Subcutaneous adipose tissue (tissue), 4 donors: ENCODE results near the gene ZBTB46. TPM values are rescaled to one million over a fixed set of nuclear protein-coding genes. Genes with fewer than 3 reads are reported as not detected.

Experiments
- total RNA-seq, 4 donors: library from RNA; depleted of rRNA; stranded (reverse); fragments of >200 nt; gene quantifications; one replicate each; pipeline ENCODE4 v1.1.0, GENCODE V29; 2016
- TF ChIP-seq, protein P1 (sequence below): fragments of 450-650 bp; IDR thresholded peaks from one replicate; pipeline ENCODE4 v1.5.1; 2016; ENCODE audit warnings: low read depth, mild to moderate bottlenecking, control low read depth, antibody characterized with exemption, moderate library complexity

ZBTB46 gene
- total RNA-seq, 4 donors from 2014 or later = 5.7 to 45.2 (median 7.4) TPM

DNA sequence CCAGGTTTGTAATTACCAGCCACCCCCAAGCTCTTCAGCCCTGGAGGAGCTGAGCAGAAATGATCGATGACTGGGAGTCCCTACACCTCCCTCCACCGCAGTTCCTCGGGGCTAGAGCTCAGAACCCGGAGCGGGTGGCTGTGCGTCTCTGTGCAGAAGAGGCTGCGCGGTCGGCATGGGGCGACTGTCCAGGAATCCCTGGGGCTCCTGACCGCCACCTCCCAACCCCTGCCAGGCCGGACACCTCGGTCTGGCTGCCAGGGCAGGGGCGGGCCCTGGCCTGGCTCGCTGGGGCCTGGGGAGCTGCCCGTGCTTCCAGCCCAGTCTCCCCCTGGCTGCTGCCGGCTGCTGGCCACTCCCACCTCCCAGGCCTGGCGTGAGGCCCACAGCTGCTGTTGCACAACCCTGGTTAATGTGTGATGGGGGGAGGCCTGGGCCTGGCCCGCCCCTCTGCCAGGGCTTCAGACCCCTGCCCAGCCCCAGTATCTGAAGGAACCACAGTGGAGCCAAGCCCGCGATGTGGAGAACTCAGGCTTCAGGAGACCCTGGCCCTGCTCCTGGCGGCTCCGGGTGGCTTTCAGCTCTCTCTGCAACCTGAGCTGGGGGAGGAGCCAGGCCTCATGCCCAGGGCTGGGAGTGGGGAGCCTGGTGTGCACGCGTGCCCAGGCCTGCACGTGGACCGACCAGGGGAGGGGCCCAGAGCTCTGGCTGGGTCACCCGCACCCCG lies 90.3 kb downstream of the ZBTB46 start:
- TF ChIP-seq, protein P1, sequence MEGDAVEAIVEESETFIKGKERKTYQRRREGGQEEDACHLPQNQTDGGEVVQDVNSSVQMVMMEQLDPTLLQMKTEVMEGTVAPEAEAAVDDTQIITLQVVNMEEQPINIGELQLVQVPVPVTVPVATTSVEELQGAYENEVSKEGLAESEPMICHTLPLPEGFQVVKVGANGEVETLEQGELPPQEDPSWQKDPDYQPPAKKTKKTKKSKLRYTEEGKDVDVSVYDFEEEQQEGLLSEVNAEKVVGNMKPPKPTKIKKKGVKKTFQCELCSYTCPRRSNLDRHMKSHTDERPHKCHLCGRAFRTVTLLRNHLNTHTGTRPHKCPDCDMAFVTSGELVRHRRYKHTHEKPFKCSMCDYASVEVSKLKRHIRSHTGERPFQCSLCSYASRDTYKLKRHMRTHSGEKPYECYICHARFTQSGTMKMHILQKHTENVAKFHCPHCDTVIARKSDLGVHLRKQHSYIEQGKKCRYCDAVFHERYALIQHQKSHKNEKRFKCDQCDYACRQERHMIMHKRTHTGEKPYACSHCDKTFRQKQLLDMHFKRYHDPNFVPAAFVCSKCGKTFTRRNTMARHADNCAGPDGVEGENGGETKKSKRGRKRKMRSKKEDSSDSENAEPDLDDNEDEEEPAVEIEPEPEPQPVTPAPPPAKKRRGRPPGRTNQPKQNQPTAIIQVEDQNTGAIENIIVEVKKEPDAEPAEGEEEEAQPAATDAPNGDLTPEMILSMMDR = no peak

DNA sequence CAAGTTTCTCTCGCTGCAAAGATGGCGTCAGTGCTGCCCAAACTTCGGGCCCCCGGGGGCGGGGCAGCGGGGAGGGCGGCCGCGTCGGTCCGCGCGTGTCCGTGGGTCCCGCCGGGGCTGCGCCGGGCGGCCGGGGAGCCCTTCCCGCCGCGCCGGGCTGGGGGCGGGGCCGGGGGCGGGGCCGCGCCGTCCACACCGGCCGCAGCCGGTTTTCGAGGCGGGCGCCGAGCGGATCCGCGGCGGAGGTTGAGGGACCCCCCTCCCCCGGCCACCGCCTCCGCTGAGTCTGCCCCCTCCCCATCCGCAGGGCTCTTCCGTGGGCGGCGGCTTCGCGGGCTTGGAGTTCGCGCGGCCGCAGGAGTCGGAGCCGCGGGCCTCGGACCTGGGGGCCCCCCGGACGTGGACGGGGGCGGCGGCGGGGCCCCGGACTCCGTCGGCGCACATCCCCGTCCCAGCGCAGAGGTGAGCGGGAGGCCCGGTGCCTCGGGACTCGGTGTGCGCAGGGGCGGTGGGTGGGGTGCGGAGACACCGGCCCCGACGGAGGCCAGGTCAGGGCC lies 90.9 kb downstream of the ZBTB46 start:
- TF ChIP-seq, protein P1 = no peak

DNA sequence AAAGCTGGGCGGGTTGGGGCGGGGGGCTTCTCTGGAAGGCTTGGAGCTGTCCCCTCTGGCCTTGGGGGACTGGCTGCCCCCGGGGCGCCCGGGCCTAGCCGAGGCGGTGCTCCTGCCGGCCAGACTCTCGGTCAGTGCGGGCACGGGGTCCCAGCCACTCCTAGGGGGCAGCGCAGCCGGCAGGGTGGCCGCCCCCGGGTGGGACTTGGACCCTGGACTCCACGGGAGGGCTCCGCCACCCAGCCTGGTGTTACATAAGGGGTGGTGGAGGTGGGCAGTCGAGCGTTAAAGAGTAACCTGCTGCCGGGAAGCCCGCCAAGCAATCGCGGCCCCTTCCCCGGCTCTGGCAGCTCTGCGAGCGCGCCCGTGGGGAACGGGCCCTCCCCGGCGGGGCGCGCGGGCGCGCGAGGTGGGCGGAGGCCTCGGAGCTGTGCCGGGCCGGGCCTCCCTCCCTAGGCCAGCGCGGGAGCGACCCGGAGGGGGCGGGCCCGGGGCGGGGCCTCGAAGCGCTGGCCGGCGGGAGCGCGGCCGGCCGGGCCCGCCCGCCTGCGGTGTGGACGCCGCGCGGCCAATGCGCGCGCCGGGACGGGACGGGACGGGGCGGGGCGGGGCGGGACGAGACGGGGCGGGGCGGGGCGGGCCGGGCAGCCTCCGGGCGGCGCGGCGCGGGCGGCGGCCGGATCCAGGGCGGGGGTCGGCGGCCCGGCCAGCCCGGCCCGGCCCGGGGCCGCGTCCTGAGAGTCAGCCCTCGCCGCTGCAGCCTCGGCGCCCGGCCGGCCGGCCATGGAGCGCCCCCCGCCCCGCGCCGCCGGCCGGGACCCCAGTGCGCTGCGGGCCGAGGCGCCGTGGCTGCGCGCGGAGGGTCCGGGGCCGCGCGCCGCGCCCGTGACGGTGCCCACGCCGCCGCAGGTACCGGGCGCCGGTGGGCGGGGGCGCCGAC lies 91.7 kb downstream of the ZBTB46 start, which contains the start of gene SLC2A4RG:
Gene SLC2A4RG (plus strand): TSS at position 647 of the 940 bp plus-strand sequence. CDS start 137 bp downstream, at position 784.
- TF ChIP-seq, protein P1 = no peak

DNA sequence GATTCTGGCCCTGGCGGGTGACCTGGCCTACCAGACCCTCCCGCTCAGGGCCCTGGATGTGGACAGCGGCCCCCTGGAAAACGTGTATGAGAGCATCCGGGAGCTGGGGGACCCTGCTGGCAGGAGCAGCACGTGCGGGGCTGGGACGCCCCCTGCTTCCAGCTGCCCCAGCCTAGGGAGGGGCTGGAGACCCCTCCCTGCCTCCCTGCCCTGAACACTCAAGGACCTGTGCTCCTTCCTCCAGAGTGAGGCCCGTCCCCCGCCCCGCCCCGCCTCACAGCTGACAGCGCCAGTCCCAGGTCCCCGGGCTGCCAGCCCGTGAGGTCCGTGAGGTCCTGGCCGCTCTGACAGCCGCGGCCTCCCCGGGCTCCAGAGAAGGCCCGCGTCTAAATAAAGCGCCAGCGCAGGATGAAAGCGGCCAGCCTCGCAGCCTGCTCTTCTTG lies 92.4 kb downstream of the ZBTB46 start:
- TF ChIP-seq, protein P1 = no peak

DNA sequence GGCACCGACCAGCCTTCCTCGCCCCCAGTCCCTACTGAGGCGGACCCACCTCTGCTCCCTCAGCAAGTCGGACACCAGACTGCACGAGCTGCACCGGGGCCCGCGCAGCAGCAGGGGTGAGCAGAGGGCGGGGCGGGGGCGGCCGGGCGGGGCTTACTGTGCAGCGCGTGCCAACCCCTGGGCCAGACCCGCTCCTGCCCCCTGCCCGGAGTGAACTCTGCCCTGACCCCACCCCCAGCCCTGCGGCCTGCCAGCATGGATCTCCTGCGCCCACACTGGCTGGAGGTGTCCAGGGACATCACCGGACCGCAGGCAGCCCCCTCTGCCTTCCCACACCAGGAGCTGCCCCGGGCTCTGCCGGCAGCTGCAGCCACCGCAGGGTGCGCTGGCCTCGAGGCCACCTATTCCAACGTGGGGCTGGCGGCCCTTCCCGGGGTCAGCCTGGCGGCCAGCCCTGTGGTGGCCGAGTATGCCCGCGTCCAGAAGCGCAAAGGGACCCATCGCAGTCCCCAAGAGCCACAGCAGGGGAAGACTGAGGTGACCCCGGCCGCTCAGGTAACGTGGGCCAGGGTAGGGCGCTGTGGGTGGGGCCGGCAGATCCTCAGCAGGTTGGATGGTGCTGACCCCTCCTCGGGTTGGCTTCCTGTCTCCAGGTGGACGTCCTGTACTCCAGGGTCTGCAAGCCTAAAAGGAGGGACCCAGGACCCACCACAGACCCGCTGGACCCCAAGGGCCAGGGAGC lies 92.9 kb downstream of the ZBTB46 start:
- TF ChIP-seq, protein P1 = no peak

DNA sequence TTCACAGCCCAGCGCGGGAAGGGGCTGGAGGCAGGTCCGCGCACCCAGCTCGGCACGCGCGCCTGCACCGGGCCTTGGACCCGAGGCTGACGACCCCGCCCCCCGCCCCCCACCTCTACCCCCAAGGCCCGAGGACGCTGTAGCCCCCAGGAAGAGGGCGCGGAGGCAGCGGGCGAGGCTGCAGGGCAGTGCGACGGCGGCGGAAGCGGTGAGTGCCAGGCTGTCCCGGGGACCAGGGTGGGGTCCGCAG lies 93.4 kb downstream of the ZBTB46 start:
- TF ChIP-seq, protein P1 = no peak
